Measurements from ENCODE around the gene SZT2. TPM values are rescaled to one million over a fixed set of nuclear protein-coding genes. Genes with fewer than 3 reads are reported as not detected.

SZT2 gene
- total and polyA plus RNA-seq, 2 experiments from 2014 or later, result 14.8 to 18.8 TPM

DNA sequence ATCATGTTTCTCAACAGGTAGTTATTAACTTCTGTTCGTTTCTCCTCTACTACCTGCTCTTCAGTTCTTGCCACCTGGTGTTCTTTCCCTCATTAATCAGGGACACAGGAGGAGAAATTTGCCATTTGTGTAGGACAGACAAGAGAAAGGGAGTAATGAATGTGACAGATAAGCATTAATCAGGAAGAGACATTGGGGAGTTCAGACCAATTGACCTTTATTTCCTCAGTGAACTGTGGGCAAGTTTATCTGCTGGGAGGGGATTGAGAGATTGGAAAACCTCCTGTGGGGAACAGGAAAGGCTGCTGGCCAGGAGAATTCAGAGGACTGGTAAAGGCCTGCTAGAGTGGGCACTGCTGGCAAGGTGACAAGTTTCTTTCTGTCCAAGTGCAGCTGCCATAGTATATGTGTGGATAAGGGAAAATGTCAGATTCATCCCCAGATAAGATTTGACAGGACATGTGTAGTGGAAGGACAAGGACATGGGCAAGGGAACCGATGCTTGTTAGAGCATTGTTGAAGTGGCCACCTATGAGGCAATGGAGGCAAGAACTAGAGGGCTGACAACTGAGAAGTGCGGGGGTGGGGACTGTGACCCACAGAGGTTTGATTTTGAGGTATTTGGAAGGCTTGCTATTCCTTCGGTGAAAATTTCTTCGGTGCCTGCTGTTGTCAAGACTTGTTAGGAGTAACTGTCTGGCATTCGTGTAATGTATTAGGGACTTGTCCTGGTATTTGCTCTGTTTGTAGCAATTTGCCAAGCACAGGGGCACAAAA, 12.6 kb downstream of the SZT2 start:
- no peaks in the 10 kb centered on the region for H4K20me1 ChIP-seq (ENCODE audit: insufficient read depth, poor library complexity, severe bottlenecking)
- H3K4me3 ChIP-seq, result no peak overlapping the region
- H3K4me1 ChIP-seq (ENCODE audit: insufficient read depth), result no peaks in the 10 kb centered on the region
- no peak overlapping the region for H2AFZ ChIP-seq
- TF ChIP-seq, protein P1, sequence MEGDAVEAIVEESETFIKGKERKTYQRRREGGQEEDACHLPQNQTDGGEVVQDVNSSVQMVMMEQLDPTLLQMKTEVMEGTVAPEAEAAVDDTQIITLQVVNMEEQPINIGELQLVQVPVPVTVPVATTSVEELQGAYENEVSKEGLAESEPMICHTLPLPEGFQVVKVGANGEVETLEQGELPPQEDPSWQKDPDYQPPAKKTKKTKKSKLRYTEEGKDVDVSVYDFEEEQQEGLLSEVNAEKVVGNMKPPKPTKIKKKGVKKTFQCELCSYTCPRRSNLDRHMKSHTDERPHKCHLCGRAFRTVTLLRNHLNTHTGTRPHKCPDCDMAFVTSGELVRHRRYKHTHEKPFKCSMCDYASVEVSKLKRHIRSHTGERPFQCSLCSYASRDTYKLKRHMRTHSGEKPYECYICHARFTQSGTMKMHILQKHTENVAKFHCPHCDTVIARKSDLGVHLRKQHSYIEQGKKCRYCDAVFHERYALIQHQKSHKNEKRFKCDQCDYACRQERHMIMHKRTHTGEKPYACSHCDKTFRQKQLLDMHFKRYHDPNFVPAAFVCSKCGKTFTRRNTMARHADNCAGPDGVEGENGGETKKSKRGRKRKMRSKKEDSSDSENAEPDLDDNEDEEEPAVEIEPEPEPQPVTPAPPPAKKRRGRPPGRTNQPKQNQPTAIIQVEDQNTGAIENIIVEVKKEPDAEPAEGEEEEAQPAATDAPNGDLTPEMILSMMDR (IDR thresholded peaks at IDR 0.05; ENCODE audit: poor library complexity), result no peak
- TF ChIP-seq EZH2 (IDR thresholded peaks at IDR 0.05; ENCODE audit: borderline replicate concordance), result no peak
- TF ChIP-seq EZH2phosphoT487 (IDR thresholded peaks at IDR 0.05; ENCODE audit: low read depth, severe bottlenecking, unreplicated experiment), result no peak
- no peak overlapping the region for H3K27ac ChIP-seq
- no peaks in the 10 kb centered on the region for H3K36me3 ChIP-seq (replicated peaks; ENCODE audit: insufficient read depth, low read depth)
- peaks cover 23% of the 10 kb centered on the region for H3K79me2 ChIP-seq
- no peak overlapping the region for H3K4me2 ChIP-seq
- no peak for DNase-seq (ENCODE audit: low spot score)
- no peaks in the 10 kb centered on the region for H3K9me2 ChIP-seq (replicated peaks; ENCODE audit: insufficient read depth)
- no peaks in the 10 kb centered on the region for H3K27me3 ChIP-seq
- H3K9me3 ChIP-seq (ENCODE audit: low read depth), result no peaks in the 10 kb centered on the region
- WGBS (ENCODE audit: low lambda C conversion rate, missing lambda C conversion rate), result 95% methylated on average over 6 of the region's 6 CpGs

DNA sequence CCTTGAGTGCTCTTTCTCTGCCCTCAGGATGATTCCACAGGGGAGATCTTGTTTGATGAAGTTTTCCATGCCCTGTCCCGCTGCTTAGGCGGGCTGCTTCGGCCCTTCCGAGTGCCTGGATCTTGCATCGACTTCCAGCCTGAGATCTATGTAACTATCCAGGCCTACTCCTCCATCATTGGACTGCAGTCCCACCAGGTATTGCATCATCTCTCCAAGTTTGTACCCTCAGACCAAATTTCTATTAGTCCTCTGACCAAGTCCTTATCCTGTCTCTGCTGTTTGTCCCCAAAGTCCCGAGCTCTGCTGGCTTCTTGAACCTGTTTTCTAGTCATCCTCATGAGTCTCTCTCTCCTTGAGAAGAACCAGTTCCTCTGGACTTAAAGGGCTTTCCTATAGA, 14.7 kb downstream of the SZT2 start:
- no peak overlapping the region for H2AFZ ChIP-seq
- 99% methylated on average over 6 of the region's 6 CpGs for WGBS (ENCODE audit: low lambda C conversion rate, missing lambda C conversion rate)

DNA sequence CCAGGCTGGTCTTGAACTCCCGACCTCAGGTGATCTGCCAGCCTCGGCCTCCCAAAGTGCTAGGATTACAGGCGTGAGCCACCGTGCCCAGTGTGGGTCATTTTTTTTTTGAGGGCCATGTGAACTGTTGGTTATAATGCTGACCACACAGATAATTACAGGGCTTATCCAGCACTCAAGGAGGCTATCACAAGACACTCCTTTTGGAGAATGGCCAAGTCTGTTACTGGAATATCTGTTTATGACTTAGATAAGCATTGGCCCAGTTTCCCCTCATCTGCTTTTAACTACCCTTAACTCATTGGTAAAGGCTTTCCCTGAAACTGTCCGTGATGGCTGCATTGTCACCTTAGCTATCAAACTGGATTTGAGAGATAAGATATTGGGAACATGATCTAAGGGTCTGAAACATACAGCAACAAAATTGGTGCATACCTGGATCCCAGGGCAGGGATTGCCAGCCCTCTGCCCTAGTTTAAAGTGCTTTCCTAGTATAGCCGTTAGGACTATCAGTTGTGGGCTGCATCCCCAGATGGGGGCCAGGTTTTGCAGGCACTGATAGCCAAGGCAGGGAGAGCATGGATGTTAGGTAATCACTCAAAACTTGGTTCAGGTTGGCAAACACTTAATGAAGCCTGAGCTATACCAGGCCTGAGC, 15.6 kb downstream of the SZT2 start:
- WGBS (ENCODE audit: low lambda C conversion rate, missing lambda C conversion rate), result 62% methylated on average over 6 of the region's 6 CpGs
- TF ChIP-seq EZH2phosphoT487 (IDR thresholded peaks at IDR 0.05; ENCODE audit: low read depth, severe bottlenecking, unreplicated experiment) (no peak), EZH2 (IDR thresholded peaks at IDR 0.05; ENCODE audit: borderline replicate concordance) (no peak)
- TF ChIP-seq, protein P1 (IDR thresholded peaks at IDR 0.05; ENCODE audit: poor library complexity), result no peak

More for the DNA sequence above, 14.7 kb downstream of the SZT2 start:
- no peak for DNase-seq (ENCODE audit: low spot score)
- TF ChIP-seq EZH2 (IDR thresholded peaks at IDR 0.05; ENCODE audit: borderline replicate concordance), result no peak
- TF ChIP-seq, protein P1 (IDR thresholded peaks at IDR 0.05; ENCODE audit: poor library complexity), result no peak
- Histone ChIP-seq H3K36me3 (replicated peaks; ENCODE audit: insufficient read depth, low read depth) (no peaks in the 10 kb centered on the region), H3K79me2 (peaks cover 7% of the 10 kb centered on the region), H3K27ac (no peak overlapping the region), H3K27me3 (no peaks in the 10 kb centered on the region), H3K9me3 (ENCODE audit: low read depth) (no peaks in the 10 kb centered on the region), H3K9me2 (replicated peaks; ENCODE audit: insufficient read depth) (no peaks in the 10 kb centered on the region), H3K4me2 (no peak overlapping the region), H3K4me3 (no peak overlapping the region), H4K20me1 (ENCODE audit: insufficient read depth, poor library complexity, severe bottlenecking) (no peaks in the 10 kb centered on the region), H3K4me1 (ENCODE audit: insufficient read depth) (no peaks in the 10 kb centered on the region)

More for the DNA sequence above, 15.6 kb downstream of the SZT2 start:
- Histone ChIP-seq H3K27me3 (no peaks in the 10 kb centered on the region), H3K4me3 (no peak overlapping the region), H3K27ac (peak overlapping the region; percentile 11), H3K79me2 (peaks cover 2% of the 10 kb centered on the region), H3K9me3 (ENCODE audit: low read depth) (no peaks in the 10 kb centered on the region), H3K4me1 (ENCODE audit: insufficient read depth) (no peaks in the 10 kb centered on the region), H4K20me1 (ENCODE audit: insufficient read depth, poor library complexity, severe bottlenecking) (no peaks in the 10 kb centered on the region), H3K36me3 (replicated peaks; ENCODE audit: insufficient read depth, low read depth) (no peaks in the 10 kb centered on the region), H3K4me2 (no peak overlapping the region), H2AFZ (no peak overlapping the region), H3K9me2 (replicated peaks; ENCODE audit: insufficient read depth) (no peaks in the 10 kb centered on the region)
- DNase-seq (ENCODE audit: low spot score), result peak; percentile 72
